Stimulated activated CD4-positive, alpha-beta T cell treated with anti-CD3 and anti-CD28 coated beads, Interleukin-2, amount 100 ng/mL, for 48 hours (primary cell): ENCODE results near the gene GTF3C1.

Experiments
- DNase-seq, 2 donors: peaks; one replicate each; pipeline ENCODE4 v3.0.0-alpha.2; 2020

Gene GTF3C1

GRCh38 chr16:27558932-27559331 lies 9.2 kb upstream of the GTF3C1 start:
- DNase-seq: no peak

DNA sequence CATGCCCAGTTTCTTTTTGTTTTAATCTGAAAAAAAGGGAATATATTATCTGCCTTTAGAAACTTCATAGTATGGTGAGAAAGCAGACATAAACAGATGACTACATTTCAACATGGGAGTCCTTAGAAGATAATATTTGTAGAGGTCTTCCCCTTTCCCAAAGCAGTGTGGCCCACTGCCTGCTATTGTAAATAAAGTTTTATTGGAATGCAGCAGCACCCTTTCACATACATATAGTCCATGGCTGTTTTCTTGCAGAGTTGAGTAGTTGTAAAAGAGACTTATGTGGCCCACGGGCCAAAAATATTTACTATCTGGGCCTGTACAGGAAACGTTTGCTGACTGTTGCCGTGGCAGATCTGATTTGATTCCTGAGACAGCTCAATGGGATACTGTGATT lies 8.7 kb upstream of the GTF3C1 start:
- no peak for DNase-seq

GRCh38 chr16:27556471-27556870 lies 6.8 kb upstream of the GTF3C1 start:
- DNase-seq: no peak

DNA sequence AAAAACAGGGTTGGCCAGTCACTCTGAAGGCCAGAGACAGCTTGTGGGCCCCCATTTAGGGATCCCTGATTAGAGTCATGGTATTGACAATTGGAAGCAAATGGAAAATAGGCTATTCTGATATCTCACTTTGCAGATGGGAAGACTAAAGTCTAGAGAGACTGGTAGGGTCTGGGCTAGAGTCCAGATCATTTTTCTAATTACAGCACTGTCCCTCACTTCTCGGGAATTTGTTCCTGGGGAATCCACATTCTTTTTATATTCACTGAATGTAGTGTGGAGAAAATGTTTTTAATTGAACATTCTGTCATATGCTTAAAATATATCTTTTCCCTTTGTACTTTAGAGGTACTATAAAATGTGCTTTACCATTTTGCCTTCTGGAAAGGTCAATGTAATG lies 1.3 kb upstream of the GTF3C1 start:
- no peak for DNase-seq

- DNase-seq: no peak
Measured at GRCh38 chr16:27550582-27550920, 838 bp upstream of the GTF3C1 start.

- DNase-seq: no peak
Measured at GRCh38 chr16:27549464-27549745, 308 bp downstream of the GTF3C1 start.

DNA sequence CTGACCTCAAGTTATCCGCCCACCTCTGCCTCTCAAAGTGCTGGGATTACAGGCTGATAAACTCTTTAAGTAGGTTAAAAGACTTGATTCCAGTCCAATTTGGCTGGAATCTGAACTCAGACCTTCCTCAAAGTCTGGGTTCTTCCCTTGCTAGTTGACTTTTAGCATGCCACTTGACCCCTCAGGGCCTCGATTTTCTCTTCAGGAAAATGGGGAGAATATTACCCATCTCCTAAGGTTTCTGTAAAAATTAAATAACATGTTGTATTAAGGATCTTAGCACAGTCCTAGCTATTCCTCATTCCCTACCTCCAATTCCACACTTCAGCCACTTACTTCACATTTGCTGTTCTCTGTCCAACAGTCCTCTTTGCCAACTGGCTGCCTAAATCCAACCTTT lies 1.9 kb downstream of the GTF3C1 start:
- DNase-seq: no peak

DNA sequence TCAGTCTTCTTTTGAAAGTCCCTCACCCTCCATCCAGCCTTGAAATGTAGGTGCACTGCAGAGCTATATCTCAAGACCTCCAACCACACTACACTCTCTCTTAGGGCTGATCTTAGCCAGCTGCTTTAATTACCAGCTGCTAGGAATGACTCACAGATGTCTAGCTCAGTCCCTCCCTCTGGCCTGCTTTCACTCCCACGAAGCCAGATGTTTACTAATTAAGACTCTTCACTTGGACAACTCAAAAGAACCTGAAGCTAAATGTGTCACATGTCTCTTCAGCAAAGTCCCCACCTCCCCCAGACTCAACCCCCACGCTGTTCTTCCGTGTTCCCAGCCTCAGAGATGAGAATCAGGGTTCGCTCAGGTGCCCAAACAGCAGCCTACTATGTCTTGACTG lies 2.6 kb downstream of the GTF3C1 start:
- DNase-seq: no peak

DNA sequence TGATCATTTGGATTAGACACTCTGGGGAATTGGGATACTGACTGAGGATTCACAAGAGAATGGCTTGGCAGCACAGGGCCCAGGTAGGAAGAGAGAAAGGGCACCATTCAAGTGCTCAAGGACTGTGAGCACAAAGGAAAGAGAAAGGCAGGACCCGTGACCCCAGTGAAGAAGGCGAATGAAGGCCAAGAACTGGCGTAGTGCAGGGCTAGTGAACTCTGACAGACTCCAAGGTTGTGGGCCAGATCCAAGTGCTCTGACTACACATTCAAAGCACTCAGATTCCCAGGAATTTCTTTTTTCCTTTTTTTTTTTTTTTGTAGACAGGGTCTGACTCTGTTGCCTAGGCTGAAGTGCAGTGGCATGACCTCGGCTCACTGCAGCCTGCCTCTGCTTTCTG lies 5.0 kb downstream of the GTF3C1 start:
- DNase-seq: no peak

DNA sequence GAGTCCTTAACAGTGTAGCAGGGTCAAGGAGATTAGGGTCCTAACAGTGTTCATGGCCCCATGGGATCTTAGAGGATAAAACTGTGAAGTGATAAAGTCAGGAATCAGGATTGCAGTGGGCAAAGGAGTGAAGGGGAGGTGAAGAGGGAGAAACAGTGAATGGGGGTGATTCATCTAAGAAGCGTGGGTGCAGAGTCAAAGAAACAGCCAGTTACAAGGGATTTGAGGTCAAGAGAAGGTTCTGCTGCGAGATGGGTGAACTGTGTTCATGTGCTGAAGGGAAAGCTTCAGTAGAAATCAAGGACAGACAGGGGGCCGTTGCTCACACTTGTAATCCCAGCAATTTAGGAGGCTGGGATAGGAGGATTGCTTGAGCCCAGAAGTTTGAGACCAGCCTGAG lies 5.9 kb downstream of the GTF3C1 start:
- no peak for DNase-seq

GRCh38 chr16:27539636-27540035 lies 10.1 kb downstream of the GTF3C1 start:
- DNase-seq: no peak

DNA sequence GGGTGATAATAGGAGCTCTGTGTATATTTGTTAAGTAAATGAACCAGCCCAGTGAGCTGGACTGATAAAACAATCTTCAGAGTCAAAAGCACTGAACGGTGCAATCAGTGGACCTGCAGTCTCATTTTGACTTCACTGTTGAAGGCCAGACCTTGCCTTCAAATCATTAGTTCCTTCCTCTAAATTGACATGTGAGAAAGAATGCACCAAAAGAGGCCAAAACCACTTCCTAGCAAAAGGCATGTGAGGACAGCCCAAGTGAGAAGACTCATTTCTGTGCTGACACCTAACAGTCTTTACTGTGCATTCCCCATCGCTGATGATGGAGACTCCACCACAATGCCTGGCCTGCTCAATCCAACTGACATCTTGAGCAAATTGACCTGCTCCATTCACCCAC lies 10.6 kb downstream of the GTF3C1 start:
- DNase-seq: no peak

DNA sequence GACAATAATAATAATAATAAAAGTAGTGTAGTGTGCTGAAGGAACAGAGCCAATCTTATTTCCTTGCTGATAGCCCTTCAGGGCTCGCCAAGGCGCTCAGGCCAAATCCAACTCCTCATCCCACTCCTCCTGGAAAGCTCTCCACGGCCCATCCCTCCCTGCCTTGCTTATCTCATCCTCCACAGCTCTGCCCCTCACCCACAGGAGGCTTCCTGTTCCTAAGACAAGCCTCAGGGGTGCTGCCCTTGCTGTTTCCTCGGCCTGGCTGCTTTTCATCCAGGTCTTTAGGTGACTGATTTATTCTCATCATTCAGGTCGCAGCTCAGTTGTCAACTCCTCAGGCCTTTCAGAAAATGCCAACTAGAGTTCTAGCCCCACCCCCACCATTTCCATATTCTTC lies 11.2 kb downstream of the GTF3C1 start:
- no peak for DNase-seq

GRCh38 chr16:27534256-27534655 lies 15.5 kb downstream of the GTF3C1 start:
- DNase-seq: no peak

DNA sequence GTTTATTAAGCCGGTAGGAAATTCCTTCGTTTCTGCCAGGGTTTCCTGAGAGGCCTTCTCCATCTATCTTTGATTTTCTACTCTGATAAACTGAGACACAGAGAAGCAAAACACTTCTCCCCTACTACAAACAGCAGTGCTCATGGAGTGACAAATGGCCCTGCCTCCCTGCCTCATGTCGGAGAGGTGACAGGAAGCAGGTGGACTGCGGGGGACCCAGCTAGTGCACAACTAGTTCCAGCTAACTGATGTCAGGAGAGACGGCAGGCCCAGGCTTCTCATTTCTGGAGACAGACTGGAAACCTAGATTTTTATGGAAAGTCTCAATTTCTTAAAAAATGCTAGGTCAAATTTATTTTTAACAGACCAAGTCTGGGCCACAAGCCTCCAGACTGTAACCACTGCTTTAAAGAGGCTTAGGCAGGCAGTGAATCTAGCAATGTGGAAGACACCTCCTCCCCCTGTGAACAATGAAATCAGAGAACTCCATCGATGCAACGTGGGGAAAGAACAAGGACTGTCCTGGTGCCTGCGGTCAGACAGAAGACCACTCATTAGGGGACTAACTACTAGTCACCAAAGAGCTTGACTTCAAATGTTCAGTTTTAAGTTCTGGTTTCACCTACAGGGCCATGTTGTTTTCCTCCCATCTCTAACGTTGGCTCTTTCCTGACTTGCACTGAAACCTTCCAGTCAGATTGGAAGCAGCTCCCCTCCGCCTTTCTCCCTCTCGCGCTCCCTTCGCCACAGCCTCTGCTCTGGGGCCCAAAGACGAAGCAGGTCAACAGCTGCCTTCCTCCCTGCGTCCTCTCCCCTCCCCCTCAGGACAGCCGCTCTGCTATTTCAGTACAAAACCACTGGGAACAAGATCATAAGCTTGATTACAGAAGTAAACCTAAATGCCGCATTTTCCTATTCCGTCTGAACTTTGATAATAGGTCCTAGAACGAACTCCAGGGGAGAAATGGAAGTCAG lies 17.6 kb downstream of the GTF3C1 start:
- DNase-seq: no peak

- DNase-seq: no peak
Measured at GRCh38 chr16:27531186-27531585, 18.5 kb downstream of the GTF3C1 start.

GRCh38 chr16:27529962-27530361 lies 19.8 kb downstream of the GTF3C1 start:
- no peak for DNase-seq

- DNase-seq: no peak
Measured at GRCh38 chr16:27528294-27528693, 21.4 kb downstream of the GTF3C1 start.

DNA sequence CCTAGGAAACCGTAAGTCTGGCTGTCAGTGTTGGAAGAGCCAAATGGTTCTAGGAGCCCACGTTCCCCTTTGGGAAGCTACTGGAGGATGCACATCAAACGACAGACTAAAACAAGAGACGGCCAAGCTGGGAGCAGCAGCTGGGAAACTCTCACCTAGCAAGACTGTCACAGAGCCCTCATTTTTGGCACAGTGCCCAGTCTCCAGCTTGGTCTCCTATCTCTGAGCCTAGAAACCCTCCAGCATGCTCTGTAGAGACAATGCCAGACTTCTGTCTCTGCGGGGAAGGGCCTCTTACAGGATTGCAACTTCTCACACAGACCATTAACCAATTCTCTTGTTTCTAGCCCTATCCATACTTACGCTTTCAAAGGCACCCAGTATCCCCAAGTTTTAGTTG lies 23.5 kb downstream of the GTF3C1 start:
- DNase-seq: no peak

DNA sequence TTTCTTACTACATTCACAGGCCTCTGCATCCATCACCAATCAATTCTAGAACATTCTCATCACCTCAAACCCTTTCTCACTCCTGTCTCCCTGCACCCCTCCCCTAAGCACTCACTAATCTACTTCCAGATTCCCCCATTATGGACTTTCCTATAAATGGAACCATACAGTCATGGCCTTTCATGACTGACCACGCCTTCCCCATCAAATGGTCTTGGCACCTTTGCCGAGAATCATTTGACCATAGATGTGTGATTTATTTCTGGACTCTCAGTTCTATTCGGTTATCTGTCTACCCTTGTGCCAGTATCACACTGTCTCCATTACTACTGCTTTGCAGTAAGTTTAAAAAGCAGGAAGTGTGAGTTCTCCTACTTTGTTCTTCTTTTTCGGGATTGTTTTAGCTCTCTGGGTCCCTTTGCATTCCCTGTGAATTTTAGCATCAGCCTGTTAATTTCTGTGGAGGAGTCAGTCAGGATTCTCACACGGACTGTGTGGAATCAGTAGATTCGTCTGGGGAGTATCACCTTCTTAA lies 27.5 kb downstream of the GTF3C1 start:
- DNase-seq: no peak

GRCh38 chr16:27520982-27521673 lies 28.6 kb downstream of the GTF3C1 start:
- DNase-seq: no peak

GRCh38 chr16:27518226-27518625 lies 31.5 kb downstream of the GTF3C1 start:
- DNase-seq: no peak

DNA sequence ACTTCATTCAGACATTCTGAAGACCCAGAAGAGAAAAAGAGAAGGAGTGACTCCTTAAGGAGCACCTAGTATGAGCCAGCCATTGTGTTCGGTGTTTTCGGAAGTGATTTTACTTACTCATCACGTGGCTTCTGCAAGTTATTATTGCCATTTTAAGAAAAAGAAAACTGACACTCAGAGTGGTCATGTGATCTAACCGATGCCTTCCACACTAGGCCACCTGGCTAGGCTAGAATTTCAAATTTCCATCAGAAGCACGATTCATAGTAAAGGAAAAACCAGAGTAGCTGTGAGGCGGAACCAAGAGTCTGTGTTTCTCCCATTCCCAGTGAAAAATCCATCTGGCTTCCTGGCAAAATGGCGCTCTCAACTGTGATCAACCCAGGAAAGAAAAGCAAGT lies 32.0 kb downstream of the GTF3C1 start:
- DNase-seq: no peak

DNA sequence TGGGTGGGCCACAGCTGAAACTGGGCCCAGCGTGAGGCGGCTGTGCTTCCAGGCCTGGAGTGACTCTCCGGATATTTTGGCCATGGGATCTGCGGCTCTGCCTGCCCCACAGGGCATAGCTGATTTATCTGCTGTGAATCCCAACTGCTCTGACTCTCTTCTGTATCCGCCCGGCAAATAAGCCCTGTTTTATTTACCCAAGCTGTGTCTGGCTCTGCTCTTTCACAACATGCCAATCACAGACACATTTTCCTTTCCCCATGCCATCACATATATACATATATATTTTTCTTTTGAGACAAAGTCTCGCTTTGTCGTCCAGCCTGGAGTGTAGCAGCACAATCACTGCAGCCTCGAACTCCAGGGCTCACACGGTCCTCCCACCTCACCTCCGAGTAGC lies 33.3 kb downstream of the GTF3C1 start:
- DNase-seq: no peak
